ENCODE data around the gene OLAH.

GRCh38 chr10:15091418-15091817 lies 47.7 kb downstream of the OLAH start:
- no peak for TF ChIP-seq CTCF (IDR thresholded peaks at IDR 0.05; ENCODE audit: low read depth, low read length)
- no peak for TF ChIP-seq EZH2phosphoT487 (IDR thresholded peaks at IDR 0.05; ENCODE audit: low read depth)
